HEK293 (cell line): ENCODE data around the gene CPEB3.

Experiments
- EGR2 ChIP-seq: fragments of 450-650 bp; formaldehyde crosslinking; IDR thresholded peaks from 2 replicates; pipeline ENCODE4 v1.5.1; 2016; ENCODE audit warnings: low read depth, missing biosample characterization, missing genetic modification characterization
- HOXD13 ChIP-seq: sonication (generic); formaldehyde crosslinking; IDR thresholded peaks from 2 replicates; pipeline ENCODE4 v1.8.0; 2022; ENCODE audit warnings: missing genetic modification reagents, borderline replicate concordance
- MZF1 ChIP-seq: fragments of 450-650 bp; formaldehyde crosslinking; IDR thresholded peaks from 2 replicates; pipeline ENCODE4 v1.5.1; 2017; ENCODE audit warnings: missing biosample characterization, missing genetic modification characterization, borderline replicate concordance
- OSR2 ChIP-seq: fragments of 450-650 bp; formaldehyde crosslinking; IDR thresholded peaks from 2 replicates; pipeline ENCODE4 v1.5.1; 2016; ENCODE audit warnings: missing biosample characterization, missing genetic modification characterization
- PBX3 ChIP-seq: sonication (generic); formaldehyde crosslinking; IDR thresholded peaks from 2 replicates; pipeline ENCODE4 v1.8.1; 2022; ENCODE audit warnings: mild to moderate bottlenecking, moderate library complexity, missing genetic modification reagents
- ZBTB20 ChIP-seq: fragments of 450-650 bp; formaldehyde crosslinking; IDR thresholded peaks from 2 replicates; pipeline ENCODE4 v1.5.1; 2016; ENCODE audit warnings: missing biosample characterization, missing genetic modification characterization
- ZBTB48 ChIP-seq: fragments of 450-650 bp; formaldehyde crosslinking; IDR thresholded peaks from 2 replicates; pipeline ENCODE4 v1.5.1; 2016; ENCODE audit warnings: missing biosample characterization, missing genetic modification characterization
- ZBTB8A ChIP-seq: fragments of 450-650 bp; formaldehyde crosslinking; IDR thresholded peaks from 2 replicates; pipeline ENCODE4 v1.5.1; 2016; ENCODE audit warnings: missing biosample characterization, missing genetic modification characterization
- ZNF133 ChIP-seq: fragments of 450-650 bp; formaldehyde crosslinking; IDR thresholded peaks from 2 replicates; pipeline ENCODE4 v1.5.1; 2016; ENCODE audit warnings: missing biosample characterization, missing genetic modification characterization
- ZNF2 ChIP-seq: fragments of 450-650 bp; formaldehyde crosslinking; IDR thresholded peaks from 2 replicates; pipeline ENCODE4 v1.5.1; 2016; ENCODE audit warnings: missing biosample characterization, missing genetic modification characterization
- ZNF248 ChIP-seq: fragments of 450-650 bp; formaldehyde crosslinking; IDR thresholded peaks from 2 replicates; pipeline ENCODE4 v1.5.1; 2017; ENCODE audit warnings: missing biosample characterization, missing genetic modification characterization
- ZNF274 ChIP-seq, 2 experiments: fragments of 200-500 bp in 1 of 2; fragments of 450-650 bp in 1 of 2; sonication (Bioruptor generic) in 1 of 2; formaldehyde crosslinking in 1 of 2; IDR thresholded peaks; 2 replicates each; pipeline versions ENCODE4 v1.5.1 to v1.6.1; 2014 to 2016; ENCODE audit warnings: borderline replicate concordance in 1 of 2, inconsistent platforms in 1 of 2, low read length in 1 of 2, missing biosample characterization in 1 of 2, missing genetic modification characterization in 1 of 2
- ZNF311 ChIP-seq: fragments of 450-650 bp; formaldehyde crosslinking; IDR thresholded peaks from 2 replicates; pipeline ENCODE4 v1.5.1; 2017; ENCODE audit warnings: missing biosample characterization, missing genetic modification characterization, borderline replicate concordance
- ZNF341 ChIP-seq: fragments of 450-650 bp; formaldehyde crosslinking; IDR thresholded peaks from 2 replicates; pipeline ENCODE4; 2016; ENCODE audit warnings: low read depth, missing biosample characterization, missing genetic modification characterization
- ZNF350 ChIP-seq: fragments of 450-650 bp; formaldehyde crosslinking; IDR thresholded peaks from 2 replicates; pipeline ENCODE4 v1.5.0; 2017; ENCODE audit warnings: missing biosample characterization, mild to moderate bottlenecking, missing genetic modification characterization
- ZNF404 ChIP-seq: fragments of 450-650 bp; formaldehyde crosslinking; IDR thresholded peaks from 2 replicates; pipeline ENCODE4 v1.5.1; 2017; ENCODE audit warnings: missing biosample characterization, missing genetic modification characterization
- ZNF488 ChIP-seq: fragments of 450-650 bp; formaldehyde crosslinking; IDR thresholded peaks from 2 replicates; pipeline ENCODE4 v1.5.1; 2016; ENCODE audit warnings: missing biosample characterization, missing genetic modification characterization
- ZNF530 ChIP-seq: fragments of 450-650 bp; formaldehyde crosslinking; IDR thresholded peaks from 2 replicates; pipeline ENCODE4 v1.5.1; 2016; ENCODE audit warnings: low read depth, missing biosample characterization, missing genetic modification characterization
- ZNF549 ChIP-seq: fragments of 450-650 bp; IDR thresholded peaks from 2 replicates; pipeline ENCODE4 v1.5.1; 2018; ENCODE audit warnings: missing biosample characterization, missing genetic modification characterization, mild to moderate bottlenecking, inconsistent platforms, moderate library complexity
- ZNF555 ChIP-seq: fragments of 450-650 bp; formaldehyde crosslinking; conservative IDR thresholded peaks from 2 replicates; pipeline ENCODE4 v1.5.1; 2017; ENCODE audit warnings: missing biosample characterization, mild to moderate bottlenecking, missing genetic modification characterization, inconsistent platforms
- ZNF585B ChIP-seq: fragments of 450-650 bp; formaldehyde crosslinking; IDR thresholded peaks from 2 replicates; pipeline ENCODE4 v1.5.1; 2016; ENCODE audit warnings: missing biosample characterization, missing genetic modification characterization
- ZSCAN4 ChIP-seq: fragments of 450-650 bp; formaldehyde crosslinking; IDR thresholded peaks from 2 replicates; pipeline ENCODE4 v1.5.1; 2017; ENCODE audit warnings: missing biosample characterization, missing genetic modification characterization
- TF ChIP-seq, protein P1 (sequence below): fragments of 450-650 bp; formaldehyde crosslinking; IDR thresholded peaks from 2 replicates; pipeline ENCODE4 v1.5.1; 2016; ENCODE audit warnings: missing biosample characterization, missing genetic modification characterization
- TF ChIP-seq, protein P2 (sequence below): fragments of 450-650 bp; formaldehyde crosslinking; IDR thresholded peaks from 2 replicates; pipeline ENCODE4 v1.5.1; 2016; ENCODE audit warnings: missing biosample characterization, missing genetic modification characterization
- TF ChIP-seq, protein P3 (sequence below): fragments of 450-650 bp; formaldehyde crosslinking; IDR thresholded peaks from 2 replicates; pipeline ENCODE4 v1.5.1; 2016; ENCODE audit warnings: missing biosample characterization, missing genetic modification characterization
- TF ChIP-seq, protein P4 (sequence below): fragments of 450-650 bp; formaldehyde crosslinking; IDR thresholded peaks from 2 replicates; pipeline ENCODE4 v1.5.1; 2017; ENCODE audit warnings: missing biosample characterization, missing genetic modification characterization

The CPEB3 gene

DNA sequence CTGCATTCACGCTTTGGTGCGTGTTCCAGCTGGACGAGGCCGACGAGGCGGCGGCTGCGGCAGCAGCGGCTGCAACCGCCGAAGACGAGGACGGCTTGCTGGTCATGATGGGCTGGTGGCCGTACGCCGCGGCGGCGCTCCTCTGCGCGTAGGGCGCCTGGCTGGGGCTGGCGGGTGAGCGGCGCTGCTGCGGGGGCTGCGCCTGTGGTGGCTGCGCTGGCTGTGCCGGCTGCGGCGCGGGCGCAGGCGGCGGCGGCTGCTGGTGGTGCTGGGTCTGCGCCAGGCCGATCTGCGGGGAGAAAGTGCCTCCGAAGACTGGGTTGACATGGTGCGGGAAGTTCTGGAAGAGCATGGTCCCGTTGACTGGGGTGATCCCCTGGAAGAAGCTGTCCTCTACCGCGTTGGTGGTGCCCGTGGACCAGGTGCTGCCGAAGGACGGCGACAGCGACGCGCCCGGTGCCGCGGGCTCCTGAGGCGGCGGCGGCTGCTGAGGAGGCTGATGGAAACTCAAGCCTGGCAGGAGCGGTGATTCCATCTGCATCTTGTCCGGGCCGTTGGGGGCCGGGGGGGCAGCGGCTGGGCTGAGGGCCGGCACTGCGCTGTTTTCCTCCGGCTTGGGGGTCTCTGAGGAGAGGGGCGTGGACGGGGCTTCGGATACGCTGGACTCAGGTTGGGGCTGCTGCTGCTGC is 51.1 kb downstream of the CPEB3 start (continued):
- TF ChIP-seq, protein P1, sequence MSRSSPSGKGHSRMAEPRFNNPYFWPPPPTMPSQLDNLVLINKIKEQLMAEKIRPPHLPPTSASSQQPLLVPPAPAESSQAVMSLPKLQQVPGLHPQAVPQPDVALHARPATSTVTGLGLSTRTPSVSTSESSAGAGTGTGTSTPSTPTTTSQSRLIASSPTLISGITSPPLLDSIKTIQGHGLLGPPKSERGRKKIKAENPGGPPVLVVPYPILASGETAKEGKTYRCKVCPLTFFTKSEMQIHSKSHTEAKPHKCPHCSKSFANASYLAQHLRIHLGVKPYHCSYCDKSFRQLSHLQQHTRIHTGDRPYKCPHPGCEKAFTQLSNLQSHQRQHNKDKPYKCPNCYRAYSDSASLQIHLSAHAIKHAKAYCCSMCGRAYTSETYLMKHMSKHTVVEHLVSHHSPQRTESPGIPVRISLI (tag by site-specific recombination), result no peak
- TF ChIP-seq ZNF488, result no peak
- TF ChIP-seq ZNF274 (IDR thresholded peaks at IDR 0.05; ENCODE audit: low read length), result no peak
- TF ChIP-seq ZNF274 (tag by site-specific recombination; IDR thresholded peaks at IDR 0.05; ENCODE audit: borderline replicate concordance), result no peak
- TF ChIP-seq ZNF133 (tag by site-specific recombination), result no peak
- TF ChIP-seq ZNF311 (tag by site-specific recombination), result no peak
- no peak for TF ChIP-seq ZNF549
- TF ChIP-seq, protein P2, sequence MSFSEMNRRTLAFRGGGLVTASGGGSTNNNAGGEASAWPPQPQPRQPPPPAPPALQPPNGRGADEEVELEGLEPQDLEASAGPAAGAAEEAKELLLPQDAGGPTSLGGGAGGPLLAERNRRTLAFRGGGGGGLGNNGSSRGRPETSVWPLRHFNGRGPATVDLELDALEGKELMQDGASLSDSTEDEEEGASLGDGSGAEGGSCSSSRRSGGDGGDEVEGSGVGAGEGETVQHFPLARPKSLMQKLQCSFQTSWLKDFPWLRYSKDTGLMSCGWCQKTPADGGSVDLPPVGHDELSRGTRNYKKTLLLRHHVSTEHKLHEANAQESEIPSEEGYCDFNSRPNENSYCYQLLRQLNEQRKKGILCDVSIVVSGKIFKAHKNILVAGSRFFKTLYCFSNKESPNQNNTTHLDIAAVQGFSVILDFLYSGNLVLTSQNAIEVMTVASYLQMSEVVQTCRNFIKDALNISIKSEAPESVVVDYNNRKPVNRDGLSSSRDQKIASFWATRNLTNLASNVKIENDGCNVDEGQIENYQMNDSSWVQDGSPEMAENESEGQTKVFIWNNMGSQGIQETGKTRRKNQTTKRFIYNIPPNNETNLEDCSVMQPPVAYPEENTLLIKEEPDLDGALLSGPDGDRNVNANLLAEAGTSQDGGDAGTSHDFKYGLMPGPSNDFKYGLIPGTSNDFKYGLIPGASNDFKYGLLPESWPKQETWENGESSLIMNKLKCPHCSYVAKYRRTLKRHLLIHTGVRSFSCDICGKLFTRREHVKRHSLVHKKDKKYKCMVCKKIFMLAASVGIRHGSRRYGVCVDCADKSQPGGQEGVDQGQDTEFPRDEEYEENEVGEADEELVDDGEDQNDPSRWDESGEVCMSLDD, result no peak
- no peak for TF ChIP-seq ZBTB48 (tag by site-specific recombination)
- no peak for TF ChIP-seq ZBTB20 (tag by site-specific recombination)
- TF ChIP-seq HOXD13 (CRISPR knock-in tag), result no peak
- TF ChIP-seq ZNF2 (tag by site-specific recombination), result no peak
- TF ChIP-seq, protein P3, sequence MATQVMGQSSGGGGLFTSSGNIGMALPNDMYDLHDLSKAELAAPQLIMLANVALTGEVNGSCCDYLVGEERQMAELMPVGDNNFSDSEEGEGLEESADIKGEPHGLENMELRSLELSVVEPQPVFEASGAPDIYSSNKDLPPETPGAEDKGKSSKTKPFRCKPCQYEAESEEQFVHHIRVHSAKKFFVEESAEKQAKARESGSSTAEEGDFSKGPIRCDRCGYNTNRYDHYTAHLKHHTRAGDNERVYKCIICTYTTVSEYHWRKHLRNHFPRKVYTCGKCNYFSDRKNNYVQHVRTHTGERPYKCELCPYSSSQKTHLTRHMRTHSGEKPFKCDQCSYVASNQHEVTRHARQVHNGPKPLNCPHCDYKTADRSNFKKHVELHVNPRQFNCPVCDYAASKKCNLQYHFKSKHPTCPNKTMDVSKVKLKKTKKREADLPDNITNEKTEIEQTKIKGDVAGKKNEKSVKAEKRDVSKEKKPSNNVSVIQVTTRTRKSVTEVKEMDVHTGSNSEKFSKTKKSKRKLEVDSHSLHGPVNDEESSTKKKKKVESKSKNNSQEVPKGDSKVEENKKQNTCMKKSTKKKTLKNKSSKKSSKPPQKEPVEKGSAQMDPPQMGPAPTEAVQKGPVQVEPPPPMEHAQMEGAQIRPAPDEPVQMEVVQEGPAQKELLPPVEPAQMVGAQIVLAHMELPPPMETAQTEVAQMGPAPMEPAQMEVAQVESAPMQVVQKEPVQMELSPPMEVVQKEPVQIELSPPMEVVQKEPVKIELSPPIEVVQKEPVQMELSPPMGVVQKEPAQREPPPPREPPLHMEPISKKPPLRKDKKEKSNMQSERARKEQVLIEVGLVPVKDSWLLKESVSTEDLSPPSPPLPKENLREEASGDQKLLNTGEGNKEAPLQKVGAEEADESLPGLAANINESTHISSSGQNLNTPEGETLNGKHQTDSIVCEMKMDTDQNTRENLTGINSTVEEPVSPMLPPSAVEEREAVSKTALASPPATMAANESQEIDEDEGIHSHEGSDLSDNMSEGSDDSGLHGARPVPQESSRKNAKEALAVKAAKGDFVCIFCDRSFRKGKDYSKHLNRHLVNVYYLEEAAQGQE, result no peak
- TF ChIP-seq ZNF248 (tag by site-specific recombination), result no peak
- peak; percentile 62; the same call in 1 of the 2 replicates for TF ChIP-seq OSR2 (tag by site-specific recombination)
- TF ChIP-seq ZNF530 (tag by site-specific recombination), result no peak
- TF ChIP-seq ZNF350 (tag by site-specific recombination), result no peak
- peak; percentile 39; the same call in 1 of the 2 replicates for TF ChIP-seq ZNF341 (tag by site-specific recombination)
- no peak for TF ChIP-seq ZNF585B (tag by site-specific recombination)
- no peak for TF ChIP-seq MZF1 (tag by site-specific recombination)
- peak; percentile 53; the same call in 1 of the 2 replicates for TF ChIP-seq PBX3 (CRISPR knock-in tag)
- TF ChIP-seq ZBTB8A (tag by site-specific recombination), result peak; percentile 36; the same call in 1 of the 2 replicates
- TF ChIP-seq, protein P4, sequence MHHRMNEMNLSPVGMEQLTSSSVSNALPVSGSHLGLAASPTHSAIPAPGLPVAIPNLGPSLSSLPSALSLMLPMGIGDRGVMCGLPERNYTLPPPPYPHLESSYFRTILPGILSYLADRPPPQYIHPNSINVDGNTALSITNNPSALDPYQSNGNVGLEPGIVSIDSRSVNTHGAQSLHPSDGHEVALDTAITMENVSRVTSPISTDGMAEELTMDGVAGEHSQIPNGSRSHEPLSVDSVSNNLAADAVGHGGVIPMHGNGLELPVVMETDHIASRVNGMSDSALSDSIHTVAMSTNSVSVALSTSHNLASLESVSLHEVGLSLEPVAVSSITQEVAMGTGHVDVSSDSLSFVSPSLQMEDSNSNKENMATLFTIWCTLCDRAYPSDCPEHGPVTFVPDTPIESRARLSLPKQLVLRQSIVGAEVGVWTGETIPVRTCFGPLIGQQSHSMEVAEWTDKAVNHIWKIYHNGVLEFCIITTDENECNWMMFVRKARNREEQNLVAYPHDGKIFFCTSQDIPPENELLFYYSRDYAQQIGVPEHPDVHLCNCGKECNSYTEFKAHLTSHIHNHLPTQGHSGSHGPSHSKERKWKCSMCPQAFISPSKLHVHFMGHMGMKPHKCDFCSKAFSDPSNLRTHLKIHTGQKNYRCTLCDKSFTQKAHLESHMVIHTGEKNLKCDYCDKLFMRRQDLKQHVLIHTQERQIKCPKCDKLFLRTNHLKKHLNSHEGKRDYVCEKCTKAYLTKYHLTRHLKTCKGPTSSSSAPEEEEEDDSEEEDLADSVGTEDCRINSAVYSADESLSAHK (tag by site-specific recombination), result no peak
- no peak for TF ChIP-seq EGR2 (tag by site-specific recombination)
- TF ChIP-seq ZSCAN4, result no peak
- no peak for TF ChIP-seq ZNF404 (tag by site-specific recombination)
- TF ChIP-seq ZNF555, result no peak
